ENCODE results near the gene SMOC2.

SMOC2 gene

DNA sequence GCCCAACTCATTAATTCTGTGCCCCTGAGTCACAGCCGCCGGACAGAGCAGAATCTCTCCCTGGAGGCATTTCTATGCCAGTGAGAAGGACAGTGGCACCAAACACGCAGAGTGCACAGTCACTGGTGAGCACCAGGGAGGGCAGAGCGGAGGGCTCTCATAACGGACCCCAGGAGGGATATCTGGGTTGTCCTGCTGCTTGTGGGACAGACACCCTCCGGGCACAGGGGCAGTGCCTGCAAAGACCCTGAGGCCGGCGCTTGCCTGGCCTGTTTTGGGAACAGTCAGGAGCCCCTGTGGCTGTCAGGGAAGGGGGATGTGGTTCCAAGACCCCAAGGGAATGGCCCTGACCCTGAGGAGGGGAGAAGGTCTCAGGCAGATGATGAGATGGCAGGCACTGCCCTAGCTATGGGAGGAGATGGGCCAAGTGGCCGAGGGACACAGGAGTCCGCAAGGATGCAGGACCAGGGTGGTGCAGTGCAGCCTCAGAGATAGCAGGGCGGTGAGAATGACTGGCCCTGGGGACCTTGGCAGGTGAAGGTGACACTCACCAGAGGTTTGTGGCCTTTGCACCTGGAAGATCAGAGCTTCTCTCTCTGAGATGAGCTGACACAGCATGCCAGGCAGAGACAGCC is 270.8 kb downstream of the SMOC2 start:
- no peak for TF ChIP-seq GATA3 (IDR thresholded peaks at IDR 0.05; ENCODE audit: low read depth, low read length)
- TF ChIP-seq GATA2 (IDR thresholded peaks at IDR 0.05; ENCODE audit: low read depth, low read length) = no peak

GRCh38 chr6:168712993-168713392 is 272.0 kb downstream of the SMOC2 start:
- TF ChIP-seq GATA3 (IDR thresholded peaks at IDR 0.05; ENCODE audit: low read depth, low read length) (no peak), GATA2 (IDR thresholded peaks at IDR 0.05; ENCODE audit: low read depth, low read length) (no peak)

GRCh38 chr6:168713839-168714238 is 272.9 kb downstream of the SMOC2 start:
- TF ChIP-seq GATA2 (IDR thresholded peaks at IDR 0.05; ENCODE audit: low read depth, low read length) (no peak), GATA3 (IDR thresholded peaks at IDR 0.05; ENCODE audit: low read depth, low read length) (no peak)

- no peak for TF ChIP-seq GATA3 (IDR thresholded peaks at IDR 0.05; ENCODE audit: low read depth, low read length)
- no peak for TF ChIP-seq GATA2 (IDR thresholded peaks at IDR 0.05; ENCODE audit: low read depth, low read length)
Measured at GRCh38 chr6:168714547-168715260, 273.7 kb downstream of the SMOC2 start.

GRCh38 chr6:168715643-168716481 is 274.9 kb downstream of the SMOC2 start:
- no peak for TF ChIP-seq GATA3 (IDR thresholded peaks at IDR 0.05; ENCODE audit: low read depth, low read length)
- TF ChIP-seq GATA2 (IDR thresholded peaks at IDR 0.05; ENCODE audit: low read depth, low read length) = no peak; the same call in 1 of the 2 replicates

- TF ChIP-seq GATA2 (IDR thresholded peaks at IDR 0.05; ENCODE audit: low read depth, low read length) (no peak), GATA3 (IDR thresholded peaks at IDR 0.05; ENCODE audit: low read depth, low read length) (no peak)
Measured at GRCh38 chr6:168716581-168716980, 275.6 kb downstream of the SMOC2 start.

DNA sequence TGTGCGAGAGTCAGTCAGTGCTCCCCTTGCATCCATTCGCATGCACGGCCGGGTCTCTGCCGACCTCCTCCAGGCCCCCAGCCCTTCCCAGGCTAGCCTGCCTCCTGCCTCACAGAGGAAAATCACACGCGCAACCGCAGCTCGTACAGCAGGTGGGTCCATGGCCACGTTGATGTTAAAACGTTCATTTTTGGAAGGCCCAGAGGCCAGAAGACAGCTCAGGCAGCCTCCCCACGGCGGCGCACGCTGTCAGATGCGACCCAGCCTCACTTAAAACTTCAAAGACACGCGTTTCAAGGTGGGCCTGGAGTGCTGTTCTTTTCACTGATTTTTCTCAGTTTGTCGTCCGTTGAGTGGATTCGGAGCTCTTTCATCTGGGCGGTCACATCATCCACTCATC is 276.5 kb downstream of the SMOC2 start:
- TF ChIP-seq GATA2 (IDR thresholded peaks at IDR 0.05; ENCODE audit: low read depth, low read length) (no peak), GATA3 (IDR thresholded peaks at IDR 0.05; ENCODE audit: low read depth, low read length) (no peak)

Measured in SH-SY5Y (cell line).